BLaER1 treated with 17β-estradiol and CSF1 and Interleukin-3, amounts not matched to agents 10 nM and 100 nM (cell line): ENCODE measurements around the gene ZNF215.
"Not testable (repeated sequence)": the region's sequence is repeated elsewhere in the genome, so short reads cannot be mapped to it uniquely, and the experiment has no call there.

ENCODE experiments used
- H3K27ac ChIP-seq, 11 experiments: shearing (Covaris generic); formaldehyde crosslinking; 2 replicates each; pipeline ENCODE4 v1.8.1; 2022
- H3K27me3 ChIP-seq, 11 experiments: shearing (Covaris generic); formaldehyde crosslinking; 2 replicates each; pipeline ENCODE4 v1.8.1; 2022
- H3K36me3 ChIP-seq, 11 experiments: shearing (Covaris generic); formaldehyde crosslinking; 2 replicates each; pipeline ENCODE4 v1.8.1; 2022
- H3K4me1 ChIP-seq, 10 experiments: shearing (Covaris generic); formaldehyde crosslinking; 2 replicates each; pipeline ENCODE4 v1.8.1; 2022
- H3K4me2 ChIP-seq, 11 experiments: shearing (Covaris generic); formaldehyde crosslinking; 2 replicates each; pipeline ENCODE4 v1.8.1; 2022
- H3K4me3 ChIP-seq, 10 experiments: shearing (Covaris generic); formaldehyde crosslinking; 2 replicates each; pipeline ENCODE4 v1.8.1; 2022
- H3K9ac ChIP-seq, 11 experiments: shearing (Covaris generic); formaldehyde crosslinking; 2 replicates each; pipeline ENCODE4 v1.8.1; 2022
- H3K9me3 ChIP-seq, 11 experiments: shearing (Covaris generic); formaldehyde crosslinking; replicated peaks in 1 of 11; 2 replicates each; pipeline ENCODE4 v1.8.1; 2022
- H4K20me1 ChIP-seq, 11 experiments: shearing (Covaris generic); formaldehyde crosslinking; 2 replicates each; pipeline ENCODE4 v1.8.1; 2022
- Cebpa-rat ChIP-seq, 11 experiments: shearing (Covaris generic); IDR thresholded peaks; 2 replicates each; pipeline ENCODE4 v1.8.1; 2022

The ZNF215 gene

DNA sequence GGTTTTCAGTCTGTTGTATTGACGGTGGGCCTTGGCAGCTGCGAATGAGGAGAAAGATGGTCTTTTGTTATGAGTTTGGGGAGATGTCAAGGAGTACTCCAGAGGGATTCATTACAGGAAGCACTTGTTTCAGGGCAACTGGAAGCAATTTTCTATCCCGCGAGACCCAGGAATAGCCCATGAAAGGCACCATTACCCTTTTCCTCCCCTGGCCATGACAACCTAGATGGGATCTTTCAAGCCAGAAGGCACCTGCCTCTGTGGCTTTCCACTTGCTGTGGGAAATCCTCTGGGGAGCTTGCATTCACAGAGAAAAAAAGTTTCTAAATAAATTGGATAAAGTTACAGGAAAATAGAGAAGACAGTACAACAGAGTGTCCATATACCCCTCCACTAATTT lies 2.7 kb downstream of the ZNF215 start:
- Histone ChIP-seq H4K20me1 (no peaks in the 10 kb centered on the region), H3K4me1 (no peaks in the 10 kb centered on the region), H3K27me3 (no peaks in the 10 kb centered on the region), H3K27ac (no peak overlapping the region), H3K4me2 (no peak overlapping the region), H3K36me3 (no peaks in the 10 kb centered on the region), H3K4me3 (no peak overlapping the region), H3K9ac (no peak overlapping the region), H3K9me3 (peaks cover 0 to 9% (median 7%) of the 10 kb centered on the region in 11 experiments; a peak in 12 of 22 replicates)
- TF ChIP-seq Cebpa-rat (IDR thresholded peaks at IDR 0.05) = no peak

DNA sequence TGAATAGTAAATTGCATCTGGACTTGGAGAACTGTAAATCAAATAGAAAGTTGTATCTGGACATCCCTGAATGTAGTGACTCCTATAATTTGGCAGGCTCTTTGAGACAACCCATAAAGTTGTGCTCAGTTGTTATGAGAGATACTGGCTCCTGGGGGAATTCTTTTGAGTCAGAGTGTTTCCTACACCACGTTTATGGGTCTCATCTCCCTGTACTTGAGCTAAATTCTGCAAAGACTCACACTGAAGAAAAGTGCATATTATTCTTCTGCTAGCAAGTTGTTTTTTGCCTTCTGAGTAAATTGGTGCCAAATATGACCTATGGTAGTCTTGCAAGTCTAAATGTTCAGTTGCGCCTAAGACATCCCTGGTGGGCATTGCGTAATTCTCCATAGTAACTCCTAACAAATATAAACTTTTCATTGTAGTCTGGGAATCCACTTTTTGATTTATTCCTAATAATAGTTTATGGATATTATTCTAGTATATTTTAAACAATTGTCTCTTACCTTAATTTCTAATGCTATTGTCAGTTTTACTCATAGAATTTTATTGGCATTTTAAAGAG lies 5.0 kb downstream of the ZNF215 start:
- Histone ChIP-seq H3K36me3 (no peaks in the 10 kb centered on the region), H3K9ac (no peak overlapping the region), H3K27ac (no peak overlapping the region), H3K9me3 (peaks cover 0 to 7% (median 6%) of the 10 kb centered on the region in 11 experiments; a peak in 12 of 22 replicates), H3K27me3 (no peaks in the 10 kb centered on the region), H3K4me1 (no peaks in the 10 kb centered on the region), H3K4me3 (no peak overlapping the region), H3K4me2 (no peak overlapping the region), H4K20me1 (no peaks in the 10 kb centered on the region)
- peak in 4 of 11 experiments; percentile 30 to 49 (median 36); a peak in 4 of 22 replicates for TF ChIP-seq Cebpa-rat (IDR thresholded peaks at IDR 0.05)

DNA sequence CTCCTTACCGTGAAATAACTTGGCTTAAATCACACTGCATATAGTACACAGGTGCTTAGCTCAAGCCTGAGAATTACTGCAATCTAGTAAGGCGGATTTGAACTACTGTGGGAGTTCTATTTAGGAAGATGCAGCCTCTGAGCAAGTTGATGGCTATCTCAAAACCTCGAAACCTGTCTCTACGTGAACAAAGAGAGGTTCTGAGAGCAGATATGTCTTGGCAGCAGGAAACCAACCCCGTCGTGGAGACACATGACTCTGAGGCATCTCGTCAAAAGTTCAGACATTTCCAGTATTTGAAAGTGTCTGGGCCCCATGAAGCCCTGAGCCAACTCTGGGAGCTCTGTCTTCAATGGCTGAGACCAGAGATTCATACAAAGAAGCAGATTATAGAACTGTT lies 5.9 kb downstream of the ZNF215 start:
- TF ChIP-seq Cebpa-rat (IDR thresholded peaks at IDR 0.05) = no peak
- Histone ChIP-seq H3K27me3 (no peaks in the 10 kb centered on the region), H3K9me3 (no peaks in the 10 kb centered on the region; a peak in 1 of 22 replicates), H3K4me2 (no peak overlapping the region), H3K4me3 (no peak overlapping the region), H4K20me1 (no peaks in the 10 kb centered on the region), H3K27ac (no peak overlapping the region), H3K36me3 (no peaks in the 10 kb centered on the region), H3K9ac (no peak overlapping the region), H3K4me1 (no peaks in the 10 kb centered on the region)

DNA sequence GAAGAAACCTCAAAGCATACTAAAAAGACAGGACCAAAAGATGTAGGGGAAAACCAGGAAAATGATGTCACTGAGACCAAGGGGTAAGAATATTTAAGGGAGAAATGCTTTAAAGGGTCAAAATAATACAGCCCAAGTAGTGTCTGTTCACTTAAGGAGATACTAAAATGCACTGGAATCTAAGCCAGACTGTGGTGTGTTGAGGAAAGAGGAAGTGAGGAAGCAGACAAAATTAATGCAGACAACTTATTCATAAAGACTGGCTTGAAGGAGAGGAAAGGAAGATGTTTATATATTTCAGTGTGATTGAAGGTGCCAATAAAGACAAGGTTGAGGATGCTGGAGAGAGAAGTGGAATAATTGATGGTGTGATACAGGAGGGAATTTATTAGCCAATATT lies 15.7 kb downstream of the ZNF215 start:
- H3K9ac ChIP-seq = no peak overlapping the region
- no peak for TF ChIP-seq Cebpa-rat (IDR thresholded peaks at IDR 0.05)
- H3K4me1 ChIP-seq = no peaks in the 10 kb centered on the region
- no peaks in the 10 kb centered on the region for H3K9me3 ChIP-seq
- no peak overlapping the region for H3K4me3 ChIP-seq
- H3K4me2 ChIP-seq = no peak overlapping the region
- H3K27me3 ChIP-seq = no peaks in the 10 kb centered on the region
- no peak overlapping the region for H3K27ac ChIP-seq
- no peaks in the 10 kb centered on the region for H3K36me3 ChIP-seq
- H4K20me1 ChIP-seq = no peaks in the 10 kb centered on the region

DNA sequence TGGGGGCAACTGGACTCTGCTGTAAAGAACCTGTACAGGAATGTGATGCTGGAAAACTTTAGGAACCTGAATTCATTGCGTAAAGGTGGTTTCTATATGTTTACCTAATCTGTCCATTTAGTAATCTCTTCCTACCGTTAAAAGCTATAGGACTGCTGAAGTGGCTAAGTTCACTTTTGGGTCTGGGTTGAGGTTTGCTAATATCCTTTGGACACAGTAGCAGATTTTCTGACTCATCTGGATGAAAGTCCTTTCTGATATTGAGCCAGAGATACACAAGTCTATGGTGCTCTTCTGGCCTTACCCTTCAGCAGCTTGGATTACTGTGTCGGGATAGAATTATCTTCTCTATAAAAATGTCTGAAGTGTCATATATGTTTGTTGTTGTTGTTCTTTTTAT lies 16.9 kb downstream of the ZNF215 start:
- Histone ChIP-seq H3K36me3 (no peaks in the 10 kb centered on the region), H3K27ac (no peak overlapping the region), H3K9ac (no peak overlapping the region), H3K4me2 (no peak overlapping the region), H3K9me3 (no peaks in the 10 kb centered on the region), H3K4me3 (no peak overlapping the region), H3K4me1 (no peaks in the 10 kb centered on the region), H3K27me3 (no peaks in the 10 kb centered on the region), H4K20me1 (no peaks in the 10 kb centered on the region)
- no peak for TF ChIP-seq Cebpa-rat (IDR thresholded peaks at IDR 0.05)

DNA sequence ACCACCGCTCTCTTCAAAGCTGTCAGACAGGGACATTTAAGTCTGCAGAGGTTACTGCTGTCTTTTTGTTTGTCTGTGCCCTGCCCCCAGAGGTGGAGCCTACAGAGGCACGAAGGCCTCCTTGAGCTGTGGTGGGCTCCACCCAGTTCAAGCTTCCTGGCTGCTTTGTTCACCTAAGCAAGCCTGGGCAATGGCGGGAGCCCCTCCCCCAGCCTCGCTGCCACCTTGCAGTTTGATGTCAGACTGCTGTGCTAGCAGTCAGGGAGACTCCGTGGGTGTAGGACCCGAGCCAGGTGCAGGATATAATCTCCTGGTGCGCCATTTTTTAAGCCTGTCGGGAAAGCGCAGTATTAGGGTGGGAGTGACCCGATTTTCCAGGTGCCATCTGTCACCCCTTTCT lies 28.0 kb downstream of the ZNF215 start:
- H3K9me3 ChIP-seq, H3K36me3 ChIP-seq, H3K4me2 ChIP-seq, H3K4me3 ChIP-seq, H3K9ac ChIP-seq, H4K20me1 ChIP-seq, H3K4me1 ChIP-seq, H3K27ac ChIP-seq, H3K27me3 ChIP-seq: not testable (repeated sequence)

DNA sequence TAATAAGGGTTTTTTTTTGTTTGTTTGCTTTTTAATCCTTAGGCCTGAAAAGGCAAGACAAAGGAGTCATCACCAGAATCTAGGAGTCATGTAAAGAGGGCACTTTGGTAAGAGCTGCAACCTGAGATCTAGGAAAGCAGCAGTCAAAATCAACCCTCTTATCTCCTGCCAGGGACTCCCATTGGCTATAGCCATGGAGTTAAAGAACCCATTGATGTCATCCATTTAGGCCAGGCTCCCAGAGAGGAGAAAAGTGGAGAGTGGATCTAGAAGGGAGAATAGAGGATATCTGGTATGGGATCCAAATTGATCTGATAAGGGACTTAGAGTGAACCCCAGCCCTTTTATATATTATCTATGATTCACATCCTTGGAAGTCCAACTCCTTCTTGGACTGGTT lies 35.9 kb downstream of the ZNF215 start:
- H3K4me2 ChIP-seq = no peak overlapping the region
- H3K27ac ChIP-seq = no peak overlapping the region
- no peaks in the 10 kb centered on the region for H3K36me3 ChIP-seq
- no peak for TF ChIP-seq Cebpa-rat (IDR thresholded peaks at IDR 0.05)
- no peaks in the 10 kb centered on the region for H4K20me1 ChIP-seq
- no peaks in the 10 kb centered on the region for H3K27me3 ChIP-seq
- H3K4me3 ChIP-seq = no peak overlapping the region
- no peaks in the 10 kb centered on the region for H3K4me1 ChIP-seq
- no peak overlapping the region for H3K9ac ChIP-seq
- no peaks in the 10 kb centered on the region; a peak in 1 of 22 replicates for H3K9me3 ChIP-seq

DNA sequence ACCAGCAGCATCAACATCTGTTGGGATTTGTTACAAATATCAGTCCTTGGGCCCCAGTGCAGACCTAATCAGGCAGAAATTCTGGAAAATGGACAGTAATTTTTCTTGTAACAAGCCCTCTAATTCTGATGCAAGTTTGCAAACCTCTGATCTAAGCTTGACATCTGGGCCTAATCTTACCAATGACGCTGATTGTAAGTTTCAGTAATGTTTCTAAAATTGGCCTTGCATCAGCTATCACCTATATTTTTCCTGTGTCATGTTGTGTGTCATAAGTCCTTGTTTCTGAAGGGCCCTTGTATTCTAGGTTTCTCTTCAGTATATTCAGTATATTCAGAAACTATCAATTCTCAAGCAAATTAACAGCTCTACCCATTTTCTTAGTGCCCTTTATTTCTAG lies 36.4 kb downstream of the ZNF215 start:
- Histone ChIP-seq H3K9me3 (peaks cover 0 to 3% (median 0%) of the 10 kb centered on the region in 11 experiments; a peak in 4 of 22 replicates), H3K27ac (no peak overlapping the region), H3K4me2 (no peak overlapping the region), H3K4me3 (no peak overlapping the region), H3K27me3 (no peaks in the 10 kb centered on the region), H3K4me1 (no peaks in the 10 kb centered on the region), H4K20me1 (no peaks in the 10 kb centered on the region), H3K36me3 (no peaks in the 10 kb centered on the region), H3K9ac (no peak overlapping the region)
- no peak for TF ChIP-seq Cebpa-rat (IDR thresholded peaks at IDR 0.05)

DNA sequence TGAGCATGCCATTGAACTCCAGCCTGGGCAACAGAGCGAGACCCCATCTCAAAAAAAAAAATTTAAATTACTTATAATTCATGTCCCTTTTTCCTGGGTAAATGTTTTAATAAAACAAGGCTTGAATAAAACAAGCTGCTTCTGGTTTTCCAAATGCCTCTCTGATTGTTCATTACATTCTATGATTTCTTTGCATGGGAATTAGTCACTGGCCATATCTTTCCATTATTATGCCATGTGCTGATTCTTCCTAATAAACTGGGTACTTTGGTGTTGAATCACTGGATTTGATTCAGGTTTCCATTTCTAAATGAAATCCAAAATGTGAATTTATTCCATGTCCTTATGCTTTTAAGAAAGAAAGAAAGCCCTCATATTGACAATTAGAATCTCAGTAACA lies 42.6 kb downstream of the ZNF215 start:
- no peaks in the 10 kb centered on the region for H4K20me1 ChIP-seq
- no peaks in the 10 kb centered on the region for H3K4me1 ChIP-seq
- no peaks in the 10 kb centered on the region for H3K27me3 ChIP-seq
- peaks cover 0 to 9% (median 6%) of the 10 kb centered on the region in 11 experiments; a peak in 7 of 22 replicates for H3K9me3 ChIP-seq
- no peak for TF ChIP-seq Cebpa-rat (IDR thresholded peaks at IDR 0.05)
- no peaks in the 10 kb centered on the region for H3K36me3 ChIP-seq
- no peak overlapping the region for H3K9ac ChIP-seq
- H3K4me2 ChIP-seq = no peak overlapping the region
- H3K4me3 ChIP-seq = no peak overlapping the region
- no peak overlapping the region for H3K27ac ChIP-seq

DNA sequence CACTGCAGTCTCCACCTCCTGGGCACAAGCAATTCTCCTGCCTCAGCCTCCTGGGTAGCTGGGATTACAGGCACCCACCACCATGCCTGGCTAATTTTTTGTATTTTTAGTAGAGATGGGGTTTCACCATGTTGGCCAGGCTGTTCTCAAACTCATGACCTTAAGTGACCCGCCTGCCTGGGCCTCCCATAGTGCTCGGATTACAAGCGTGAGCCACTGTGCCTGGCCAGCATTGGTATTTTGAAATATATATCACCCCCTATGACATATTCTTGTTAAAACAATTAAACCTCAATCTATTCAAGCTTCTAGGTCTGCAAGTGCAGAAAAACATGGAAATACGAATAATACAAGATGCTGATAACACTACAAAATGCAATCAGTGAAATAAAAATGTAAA lies 43.6 kb downstream of the ZNF215 start:
- not testable (repeated sequence) for H3K9me3 ChIP-seq, H3K27ac ChIP-seq, H3K4me2 ChIP-seq, H3K27me3 ChIP-seq, H3K4me3 ChIP-seq, H3K4me1 ChIP-seq, H3K9ac ChIP-seq, H3K36me3 ChIP-seq, H4K20me1 ChIP-seq
